Keratinocyte (primary cell): Measurements from ENCODE around the gene TXNL4B. TPM values are rescaled to one million over a fixed set of nuclear protein-coding genes. Genes with fewer than 3 reads are reported as not detected.

Source experiments
- DNase-seq: peaks from one replicate; pipeline ENCODE4 v3.0.0-alpha.2; 2011; ENCODE audit warnings: low read depth, missing footprints, low spot score
- FAIRE-seq: peaks from 2 replicates; lab custom pipeline; 2011; peaks lifted over from hg19 to GRCh38; lab: Jason Lieb, UNC
- H2AFZ ChIP-seq: 2 replicates; pipeline ENCODE4 v1.6.0; 2012; ENCODE audit warnings: low read length, control low read depth, inconsistent platforms; ENCODE audit not compliant: control insufficient read depth
- H3K27ac ChIP-seq: 2 replicates; pipeline ENCODE4 v1.5.1; 2011; ENCODE audit warnings: low read length; ENCODE audit not compliant: control insufficient read depth, insufficient read depth
- H3K27me3 ChIP-seq: 3 replicates; pipeline ENCODE4 v1.6.0; 2011; ENCODE audit warnings: low read length; ENCODE audit not compliant: control insufficient read depth, insufficient read depth; ENCODE audit errors: extremely low read depth
- H3K36me3 ChIP-seq, 2 experiments: 2 replicates in 1 of 2; 3 replicates in 1 of 2; pipeline ENCODE4 v1.5.1; 2011; ENCODE audit warnings: low read length in 2 of 2, mild to moderate bottlenecking in 1 of 2; ENCODE audit not compliant: control insufficient read depth in 2 of 2, insufficient read depth in 2 of 2; ENCODE audit errors: extremely low read depth in 1 of 2
- H3K4me1 ChIP-seq: 3 replicates; pipeline ENCODE4 v1.5.1; 2011; ENCODE audit warnings: low read length; ENCODE audit not compliant: control insufficient read depth, insufficient read depth; ENCODE audit errors: extremely low read depth
- H3K4me2 ChIP-seq: 3 replicates; pipeline ENCODE4 v1.6.0; 2011; ENCODE audit warnings: low read depth, low read length; ENCODE audit not compliant: control insufficient read depth, insufficient read depth; ENCODE audit errors: extremely low read depth
- H3K4me3 ChIP-seq, 3 experiments: fragments of 200-600 bp in 1 of 3; sonication (generic) in 1 of 3; 2 replicates in 2 of 3; 3 replicates in 1 of 3; pipeline ENCODE4 v1.5.1; 2011 to 2016; ENCODE audit warnings: low read length in 3 of 3, mild to moderate bottlenecking in 3 of 3, control low read depth in 2 of 3, inconsistent platforms in 1 of 3, low read depth in 1 of 3, mixed read lengths in 1 of 3, mixed run types in 1 of 3, moderate library complexity in 1 of 3; ENCODE audit not compliant: control insufficient read depth in 2 of 3, insufficient read depth in 2 of 3; ENCODE audit errors: extremely low read depth in 1 of 3
- H3K79me2 ChIP-seq: 2 replicates; pipeline ENCODE4 v1.6.0; 2012; ENCODE audit warnings: low read length; ENCODE audit not compliant: control insufficient read depth, insufficient read depth
- H3K9ac ChIP-seq: 3 replicates; pipeline ENCODE4 v1.6.0; 2011; ENCODE audit warnings: low read length; ENCODE audit not compliant: control insufficient read depth, insufficient read depth; ENCODE audit errors: extremely low read depth
- H3K9me1 ChIP-seq: 3 replicates; pipeline ENCODE4 v1.6.0; 2011; ENCODE audit warnings: low read length; ENCODE audit not compliant: control insufficient read depth, insufficient read depth; ENCODE audit errors: extremely low read depth
- H3K9me3 ChIP-seq: 2 replicates; pipeline ENCODE4 v1.5.1; 2012; ENCODE audit warnings: low read depth, low read length; ENCODE audit not compliant: control insufficient read depth
- H4K20me1 ChIP-seq: 3 replicates; pipeline ENCODE4 v1.6.0; 2011; ENCODE audit warnings: low read length; ENCODE audit not compliant: control insufficient read depth, insufficient read depth; ENCODE audit errors: extremely low read depth
- EZH2 ChIP-seq: IDR thresholded peaks from one replicate; pipeline ENCODE4 v1.6.1; 2012; ENCODE audit warnings: inconsistent platforms, mild to moderate bottlenecking, low read length, moderate library complexity
- dilution Hi-C: fragments of 300-500 bp; cut with MboI; formaldehyde crosslinking; loops from one replicate; pipeline ENCODE4 v1.7.0; 2020; ENCODE audit warnings: low sequenced_read_pairs; ENCODE audit not compliant: extremely low pct_ligation_motif_present
- polyA plus RNA-seq, 5 experiments: library from polyadenylated mRNA; depleted of rRNA in 3 of 5; stranded (reverse) in 3 of 5; stranded (forward) in 1 of 5; unstranded in 1 of 5; fragments of >200 nt; gene quantifications; 1 replicate in 1 of 5; 2 replicates in 3 of 5; 3 replicates in 1 of 5; pipeline versions ENCODE4 v1.2.1 to v1.2.3, GENCODE V29; 2011 to 2012; ENCODE audit warnings: missing spikeins in 2 of 5, low read depth in 1 of 5, low replicate concordance in 1 of 5
- TF ChIP-seq, protein P1 (sequence below), 3 experiments: IDR thresholded peaks in 1 of 3; conservative IDR thresholded peaks in 1 of 3; optimal IDR thresholded peaks in 1 of 3; 2 replicates in 2 of 3; 3 replicates in 1 of 3; pipeline versions ENCODE3 to v1.5.1; 2011; ENCODE audit warnings: low read length in 3 of 3, mild to moderate bottlenecking in 3 of 3, moderate library complexity in 2 of 3, control low read depth in 1 of 3, inconsistent platforms in 1 of 3; ENCODE audit not compliant: insufficient read depth in 2 of 3; ENCODE audit errors: extremely low read depth in 1 of 3

Gene TXNL4B
- polyA plus RNA-seq, 1 donor (not counting 4 experiments of a cell fraction or from before 2014, with no cell fraction given), result 12.4 TPM

DNA sequence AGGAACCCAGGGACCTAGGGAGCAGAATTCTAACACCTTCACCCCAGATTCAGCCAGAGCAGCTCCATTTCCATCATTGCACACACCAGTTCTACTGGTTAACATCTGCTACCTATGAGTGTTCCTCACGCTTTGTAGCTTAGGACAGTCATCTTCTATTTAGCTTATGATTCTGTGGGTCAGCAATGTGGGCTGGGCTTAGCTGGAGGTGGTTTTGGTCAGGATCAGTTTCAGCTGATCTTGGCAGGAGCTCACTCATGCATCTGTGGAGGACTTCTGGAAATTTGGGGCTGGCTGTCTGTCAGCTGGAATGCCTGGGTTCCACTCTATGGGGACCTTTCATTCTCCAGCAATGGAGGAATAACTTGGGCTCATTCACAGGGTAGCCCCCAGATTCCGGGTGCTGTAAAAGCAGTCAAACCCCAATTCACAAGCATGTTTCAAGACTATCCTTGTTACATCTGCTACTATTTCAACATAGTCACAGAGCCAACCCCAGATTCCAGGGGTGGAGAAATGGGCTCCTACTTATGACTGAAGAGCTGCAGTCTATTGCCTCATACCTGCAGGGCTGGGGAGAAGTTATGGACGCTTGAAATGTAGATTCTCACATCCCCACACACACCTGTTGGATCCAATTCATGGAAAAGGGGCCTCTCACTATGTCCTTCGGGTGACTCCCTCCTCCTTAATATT, 42.5 kb downstream of the TXNL4B start:
- dilution Hi-C loops, result no loop called here
- H3K36me3 ChIP-seq, result no peaks in the 10 kb centered on the region
- no peak overlapping the region for H3K27ac ChIP-seq
- no peaks in the 10 kb centered on the region for H4K20me1 ChIP-seq
- TF ChIP-seq, protein P1, sequence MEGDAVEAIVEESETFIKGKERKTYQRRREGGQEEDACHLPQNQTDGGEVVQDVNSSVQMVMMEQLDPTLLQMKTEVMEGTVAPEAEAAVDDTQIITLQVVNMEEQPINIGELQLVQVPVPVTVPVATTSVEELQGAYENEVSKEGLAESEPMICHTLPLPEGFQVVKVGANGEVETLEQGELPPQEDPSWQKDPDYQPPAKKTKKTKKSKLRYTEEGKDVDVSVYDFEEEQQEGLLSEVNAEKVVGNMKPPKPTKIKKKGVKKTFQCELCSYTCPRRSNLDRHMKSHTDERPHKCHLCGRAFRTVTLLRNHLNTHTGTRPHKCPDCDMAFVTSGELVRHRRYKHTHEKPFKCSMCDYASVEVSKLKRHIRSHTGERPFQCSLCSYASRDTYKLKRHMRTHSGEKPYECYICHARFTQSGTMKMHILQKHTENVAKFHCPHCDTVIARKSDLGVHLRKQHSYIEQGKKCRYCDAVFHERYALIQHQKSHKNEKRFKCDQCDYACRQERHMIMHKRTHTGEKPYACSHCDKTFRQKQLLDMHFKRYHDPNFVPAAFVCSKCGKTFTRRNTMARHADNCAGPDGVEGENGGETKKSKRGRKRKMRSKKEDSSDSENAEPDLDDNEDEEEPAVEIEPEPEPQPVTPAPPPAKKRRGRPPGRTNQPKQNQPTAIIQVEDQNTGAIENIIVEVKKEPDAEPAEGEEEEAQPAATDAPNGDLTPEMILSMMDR (optimal IDR thresholded peaks at IDR 0.05 in 1 of 3, IDR thresholded peaks at IDR 0.05 in 1 of 3, conservative IDR thresholded peaks at IDR 0.05 in 1 of 3; ENCODE audit: extremely low read depth in 1 of 3, insufficient read depth in 2 of 3, low read length in 3 of 3), result no peak
- TF ChIP-seq EZH2, result no peak
- FAIRE-seq, result no peak
- no peaks in the 10 kb centered on the region for H3K9me1 ChIP-seq
- no peaks in the 10 kb centered on the region for H3K27me3 ChIP-seq
- no peaks in the 10 kb centered on the region for H3K79me2 ChIP-seq
- H3K9me3 ChIP-seq, result no peaks in the 10 kb centered on the region
- no peak overlapping the region for H2AFZ ChIP-seq
- no peak overlapping the region for H3K4me2 ChIP-seq
- no peak overlapping the region for H3K9ac ChIP-seq
- no peak overlapping the region for H3K4me3 ChIP-seq
- no peak for DNase-seq
- H3K4me1 ChIP-seq, result no peaks in the 10 kb centered on the region

DNA sequence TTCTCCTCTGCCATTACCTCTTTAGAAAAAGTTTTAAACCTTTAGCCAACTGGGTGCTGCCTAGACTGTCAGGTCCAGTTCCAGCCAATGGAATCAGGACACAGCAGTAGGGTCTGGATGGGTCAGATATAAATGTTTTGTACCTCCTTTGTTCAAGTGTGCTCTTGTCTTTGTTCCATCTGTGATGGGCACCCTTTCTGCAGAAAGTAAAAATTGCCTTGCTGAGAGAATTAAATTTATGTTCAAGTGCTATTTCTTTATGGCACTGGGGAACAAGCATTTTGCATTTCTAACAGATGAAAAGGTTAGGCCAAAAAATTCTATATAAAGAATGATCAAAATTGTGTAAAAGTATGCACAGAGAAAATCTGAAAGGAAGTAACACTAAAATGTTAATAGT, 44.3 kb downstream of the TXNL4B start:
- Histone ChIP-seq H3K4me1 (no peaks in the 10 kb centered on the region), H3K36me3 (no peaks in the 10 kb centered on the region), H3K4me2 (no peak overlapping the region), H3K9ac (no peak overlapping the region), H3K4me3 (no peak overlapping the region), H3K27me3 (no peaks in the 10 kb centered on the region), H2AFZ (no peak overlapping the region), H4K20me1 (no peaks in the 10 kb centered on the region), H3K27ac (no peak overlapping the region), H3K9me3 (no peaks in the 10 kb centered on the region), H3K79me2 (no peaks in the 10 kb centered on the region), H3K9me1 (no peaks in the 10 kb centered on the region)
- DNase-seq (no peak), FAIRE-seq (no peak)
- TF ChIP-seq EZH2, result no peak
- TF ChIP-seq, protein P1 (optimal IDR thresholded peaks at IDR 0.05 in 1 of 3, IDR thresholded peaks at IDR 0.05 in 1 of 3, conservative IDR thresholded peaks at IDR 0.05 in 1 of 3; ENCODE audit: extremely low read depth in 1 of 3, insufficient read depth in 2 of 3, low read length in 3 of 3), result no peak
- dilution Hi-C loops, result no loop called here
